ENCODE results near the gene CAPN3.
"Not testable (repeated sequence)": the region's sequence is repeated elsewhere in the genome, so short reads cannot be mapped to it uniquely, and the experiment has no call there.

Gene CAPN3

GRCh38 chr15:42359249-42359648 is at the start of gene CAPN3:
TSS of gene CAPN3 (plus strand) at chr15:42359501. CDS start at chr15:42359806, 305 bp downstream.
- DNase-seq: no peak

- DNase-seq: no peak
These were observed 45.8 kb upstream of the CAPN3 start for GRCh38 chr15:42313463-42313862.

- DNase-seq: no peak
These were observed 44.5 kb upstream of the CAPN3 start for GRCh38 chr15:42314818-42315217.

GRCh38 chr15:42315521-42315920 is 43.8 kb upstream of the CAPN3 start:
- no peak for DNase-seq

GRCh38 chr15:42316282-42316805 is 43.0 kb upstream of the CAPN3 start:
- not testable (repeated sequence) for DNase-seq

GRCh38 chr15:42319206-42319605 is 40.1 kb upstream of the CAPN3 start:
- DNase-seq: no peak

- DNase-seq: no peak
These were observed 35.0 kb upstream of the CAPN3 start for GRCh38 chr15:42324308-42324707.

GRCh38 chr15:42329161-42329560 is 30.1 kb upstream of the CAPN3 start:
- DNase-seq: no peak

- no peak for DNase-seq
These were observed 29.3 kb upstream of the CAPN3 start for GRCh38 chr15:42329992-42330391.

- no peak for DNase-seq
These were observed 28.1 kb upstream of the CAPN3 start for GRCh38 chr15:42331235-42331634.

GRCh38 chr15:42332331-42332730 is 27.0 kb upstream of the CAPN3 start:
- DNase-seq: no peak

- no peak for DNase-seq
These were observed 24.2 kb upstream of the CAPN3 start for GRCh38 chr15:42335074-42335473.

GRCh38 chr15:42336650-42337049 is 22.7 kb upstream of the CAPN3 start:
- DNase-seq: not testable (repeated sequence)

- not testable (repeated sequence) for DNase-seq
These were observed 22.2 kb upstream of the CAPN3 start for GRCh38 chr15:42337104-42337503.

- no peak for DNase-seq
These were observed 20.8 kb upstream of the CAPN3 start for GRCh38 chr15:42338500-42338899.

GRCh38 chr15:42343596-42344232 is 15.6 kb upstream of the CAPN3 start:
- DNase-seq: no peak

GRCh38 chr15:42344763-42345162 is 14.5 kb upstream of the CAPN3 start:
- DNase-seq: no peak

- DNase-seq: no peak
These were observed 13.8 kb upstream of the CAPN3 start for GRCh38 chr15:42345504-42345903.

- no peak for DNase-seq
These were observed 11.2 kb upstream of the CAPN3 start for GRCh38 chr15:42348083-42348482.

GRCh38 chr15:42349186-42349585 is 10.1 kb upstream of the CAPN3 start:
- DNase-seq: no peak

GRCh38 chr15:42352401-42352800 is 6.9 kb upstream of the CAPN3 start:
- no peak for DNase-seq

GRCh38 chr15:42353061-42353460 is 6.2 kb upstream of the CAPN3 start:
- DNase-seq: no peak

- no peak for DNase-seq
These were observed 4.5 kb upstream of the CAPN3 start for GRCh38 chr15:42354824-42355223.

GRCh38 chr15:42355291-42355690 is 4.0 kb upstream of the CAPN3 start:
- DNase-seq: no peak

GRCh38 chr15:42356851-42357250 is 2.5 kb upstream of the CAPN3 start:
- no peak for DNase-seq
